NCI-H2227 (cell line): Measurements from ENCODE around the gene GABRB1.
"Not testable (repeated sequence)": the region's sequence is repeated elsewhere in the genome, so short reads cannot be mapped to it uniquely, and the experiment has no call there.

Experiments
- DNase-seq: peaks from one replicate; lab custom pipeline; 2025; ENCODE audit not compliant: unreplicated experiment; lab: John Stamatoyannopoulos, UW

The GABRB1 gene

GRCh38 chr4:47278631-47279030 is 247.3 kb downstream of the GABRB1 start:
- no peak for DNase-seq

- DNase-seq = no peak
Measured at GRCh38 chr4:47287735-47288134, 256.4 kb downstream of the GABRB1 start.

- no peak for DNase-seq
Measured at GRCh38 chr4:47289805-47290204, 258.4 kb downstream of the GABRB1 start.

GRCh38 chr4:47290873-47291272 is 259.5 kb downstream of the GABRB1 start:
- not testable (repeated sequence) for DNase-seq

- DNase-seq = no peak
Measured at GRCh38 chr4:47309165-47309564, 277.8 kb downstream of the GABRB1 start.

GRCh38 chr4:47312170-47312569 is 280.8 kb downstream of the GABRB1 start:
- no peak for DNase-seq

- no peak for DNase-seq
Measured at GRCh38 chr4:47313384-47313783, 282.0 kb downstream of the GABRB1 start.

- DNase-seq = no peak
Measured at GRCh38 chr4:47315346-47315745, 284.0 kb downstream of the GABRB1 start.

- no peak for DNase-seq
Measured at GRCh38 chr4:47326025-47326424, 294.7 kb downstream of the GABRB1 start.

GRCh38 chr4:47330866-47331265 is 299.5 kb downstream of the GABRB1 start:
- DNase-seq = no peak

GRCh38 chr4:47334652-47335051 is 303.3 kb downstream of the GABRB1 start:
- DNase-seq = no peak

GRCh38 chr4:47337893-47338292 is 306.5 kb downstream of the GABRB1 start:
- no peak for DNase-seq

GRCh38 chr4:47340914-47341313 is 309.5 kb downstream of the GABRB1 start:
- no peak for DNase-seq

GRCh38 chr4:47342796-47343195 is 311.4 kb downstream of the GABRB1 start:
- no peak for DNase-seq

GRCh38 chr4:47349326-47349725 is 318.0 kb downstream of the GABRB1 start:
- no peak for DNase-seq

- DNase-seq = no peak
Measured at GRCh38 chr4:47355568-47355967, 324.2 kb downstream of the GABRB1 start.

GRCh38 chr4:47359891-47360290 is 328.5 kb downstream of the GABRB1 start:
- DNase-seq = no peak

- DNase-seq = no peak
Measured at GRCh38 chr4:47367761-47368160, 336.4 kb downstream of the GABRB1 start.

GRCh38 chr4:47368211-47368610 is 336.8 kb downstream of the GABRB1 start:
- no peak for DNase-seq

- no peak for DNase-seq
Measured at GRCh38 chr4:47372561-47372960, 341.2 kb downstream of the GABRB1 start.

GRCh38 chr4:47373174-47373573 is 341.8 kb downstream of the GABRB1 start:
- DNase-seq = no peak

- DNase-seq = no peak
Measured at GRCh38 chr4:47373709-47374108, 342.3 kb downstream of the GABRB1 start.

GRCh38 chr4:47374477-47374876 is 343.1 kb downstream of the GABRB1 start:
- DNase-seq = no peak

- not testable (repeated sequence) for DNase-seq
Measured at GRCh38 chr4:47378021-47378530, 346.7 kb downstream of the GABRB1 start.
